PFSK-1 (cell line): ENCODE data around the gene MN1.

Source experiments
- FOXP2 ChIP-seq: optimal IDR thresholded peaks from 2 replicates; pipeline ENCODE3; 2011; ENCODE audit warnings: borderline replicate concordance, control low read depth, inconsistent platforms; ENCODE audit not compliant: insufficient read depth; ENCODE audit errors: extremely low read length, extremely low read depth
- SIN3A ChIP-seq: IDR thresholded peaks from 2 replicates; pipeline ENCODE4 v1.6.1; 2012; ENCODE audit warnings: mild to moderate bottlenecking, low read length, moderate library complexity, borderline replicate concordance; ENCODE audit not compliant: insufficient read depth

GRCh38 chr22:27799015-27799826, 2.3 kb downstream of the MN1 start:
- TF ChIP-seq FOXP2 (peak; percentile 7), SIN3A (no peak)
